Coronary artery (tissue), 2 donors: ENCODE data around the gene GCLC.

Experiments used
- DNase-seq: peaks from one replicate; pipeline ENCODE4 v3.0.0-alpha.2; 2017; ENCODE audit warnings: low spot score
- H3K27ac ChIP-seq, 2 donors: fragments of 200-600 bp; sonication (generic); one replicate each; pipeline ENCODE4 v1.5.1; 2016 to 2019
- H3K4me3 ChIP-seq: fragments of 200-600 bp; sonication (generic); 2 replicates; pipeline ENCODE4 v1.5.1; 2016; ENCODE audit warnings: mild to moderate bottlenecking, moderate library complexity
- CTCF ChIP-seq: fragments of 200-600 bp; sonication (generic); IDR thresholded peaks from one replicate; pipeline ENCODE4 v1.5.1; 2019; ENCODE audit warnings: antibody characterized with exemption

Gene GCLC

DNA sequence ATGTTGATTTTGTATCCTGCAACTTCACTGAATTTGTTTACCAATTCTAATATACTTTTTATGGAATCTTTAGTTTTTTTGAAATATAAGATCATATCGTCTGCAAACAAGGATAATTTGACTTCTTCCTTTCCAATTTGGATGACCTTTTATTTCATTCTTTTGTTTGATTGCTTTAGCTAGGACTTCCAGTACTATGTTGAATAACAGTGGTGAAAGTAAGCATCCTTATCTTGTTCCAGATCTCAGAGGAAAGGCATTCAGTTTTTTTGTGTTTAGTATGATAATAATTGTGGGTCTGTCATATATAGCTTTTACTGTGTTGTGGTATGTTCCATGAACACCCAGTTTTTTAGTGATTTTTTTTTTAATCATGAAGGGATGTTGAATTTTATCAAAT lies 75.7 kb downstream of the GCLC start:
- Histone ChIP-seq H3K27ac (no peak overlapping the region), H3K4me3 (no peak overlapping the region)
- no peak for DNase-seq
- TF ChIP-seq CTCF: no peak

DNA sequence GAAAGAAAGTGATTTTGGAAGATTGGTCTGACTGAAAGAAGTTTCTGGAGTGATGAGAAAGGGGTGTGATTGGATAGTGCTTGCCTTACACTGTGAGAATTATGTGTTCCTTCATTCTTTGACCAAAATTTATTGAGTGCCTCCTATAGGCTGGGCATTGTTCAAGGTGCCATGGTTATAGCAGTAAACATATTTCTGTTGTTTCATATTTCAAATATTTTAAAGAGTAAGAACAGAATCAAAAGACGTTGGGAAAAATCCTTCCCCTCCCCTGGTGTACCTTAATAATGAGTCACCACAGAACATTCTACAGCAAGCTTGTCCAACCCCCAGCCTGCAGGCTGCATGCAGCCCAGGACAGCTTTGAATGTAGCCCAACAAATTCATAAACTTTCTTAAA lies 78.6 kb downstream of the GCLC start:
- TF ChIP-seq CTCF: no peak

DNA sequence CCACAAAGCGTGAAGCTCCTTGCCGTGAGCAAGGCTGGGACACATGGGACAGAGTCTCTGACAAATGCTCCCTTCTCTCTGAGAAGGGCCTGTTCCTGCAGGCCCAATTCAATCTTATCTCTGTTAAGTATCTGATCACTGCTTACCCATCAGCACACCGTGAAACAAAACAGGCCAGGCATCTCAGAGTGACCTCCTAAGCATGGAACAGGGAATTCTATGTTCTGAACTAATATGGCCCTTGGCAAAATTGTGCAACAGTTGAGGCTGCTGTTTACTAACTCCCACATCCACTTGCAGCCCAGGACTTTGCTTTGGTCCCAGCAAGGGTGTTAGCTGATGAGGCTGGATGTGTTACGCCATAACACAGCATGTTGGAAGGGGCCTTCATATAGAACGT lies 79.2 kb downstream of the GCLC start:
- no peak for DNase-seq
- Histone ChIP-seq H3K27ac (peak overlapping the region in 1 of 2 donors; percentile 16), H3K4me3 (no peak overlapping the region)
- TF ChIP-seq CTCF: no peak

More for the DNA sequence above, 78.6 kb downstream of the GCLC start:
- Histone ChIP-seq H3K4me3 (no peak overlapping the region), H3K27ac (no peak overlapping the region)
- no peak for DNase-seq

GRCh38 chr6:53464927-53465460 lies 79.9 kb downstream of the GCLC start:
- no peak for DNase-seq
- peak overlapping the region in 1 of 2 donors; percentile 16 for H3K27ac ChIP-seq
- TF ChIP-seq CTCF: no peak
- no peak overlapping the region for H3K4me3 ChIP-seq

DNA sequence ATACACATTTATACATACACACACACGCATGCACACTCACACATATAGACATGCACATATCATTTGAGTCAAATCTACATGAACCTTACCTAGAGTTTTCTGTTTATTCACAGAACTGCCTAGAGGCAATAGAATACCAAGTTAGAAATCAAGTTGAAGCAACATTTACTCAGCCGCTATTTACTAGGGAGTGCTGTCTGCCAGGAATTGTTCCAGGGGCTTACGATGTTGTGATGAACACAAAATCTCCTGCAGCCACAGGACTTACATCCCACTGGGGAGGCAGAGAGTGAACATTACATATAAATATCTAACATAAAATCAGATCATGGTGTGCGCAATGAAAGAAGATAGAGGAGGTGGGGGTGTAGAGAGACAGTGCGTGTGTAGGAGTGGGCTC lies 80.4 kb downstream of the GCLC start:
- no peak overlapping the region for H3K27ac ChIP-seq
- H3K4me3 ChIP-seq: no peak overlapping the region
- TF ChIP-seq CTCF: no peak
- DNase-seq: no peak

DNA sequence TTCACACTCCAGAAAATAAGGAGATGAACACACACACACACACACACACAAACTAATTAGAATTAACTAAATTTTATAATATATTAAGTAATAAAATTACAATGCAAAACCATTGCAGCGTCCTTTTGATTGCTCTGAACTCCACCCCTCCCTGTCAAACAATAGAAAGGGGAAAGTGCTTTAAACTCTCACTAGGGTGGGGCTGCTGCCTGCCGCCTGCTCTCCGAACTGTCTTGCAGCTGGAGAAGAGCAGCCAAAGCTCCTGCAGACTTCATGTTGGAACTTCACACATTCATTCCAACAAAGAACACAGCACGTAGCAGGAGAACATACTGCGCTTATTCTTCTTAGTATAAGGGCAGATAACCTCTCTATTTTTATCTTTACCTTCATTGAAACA lies 83.2 kb downstream of the GCLC start:
- TF ChIP-seq CTCF: no peak
- no peak for DNase-seq
- no peak overlapping the region for H3K27ac ChIP-seq
- no peak overlapping the region for H3K4me3 ChIP-seq

DNA sequence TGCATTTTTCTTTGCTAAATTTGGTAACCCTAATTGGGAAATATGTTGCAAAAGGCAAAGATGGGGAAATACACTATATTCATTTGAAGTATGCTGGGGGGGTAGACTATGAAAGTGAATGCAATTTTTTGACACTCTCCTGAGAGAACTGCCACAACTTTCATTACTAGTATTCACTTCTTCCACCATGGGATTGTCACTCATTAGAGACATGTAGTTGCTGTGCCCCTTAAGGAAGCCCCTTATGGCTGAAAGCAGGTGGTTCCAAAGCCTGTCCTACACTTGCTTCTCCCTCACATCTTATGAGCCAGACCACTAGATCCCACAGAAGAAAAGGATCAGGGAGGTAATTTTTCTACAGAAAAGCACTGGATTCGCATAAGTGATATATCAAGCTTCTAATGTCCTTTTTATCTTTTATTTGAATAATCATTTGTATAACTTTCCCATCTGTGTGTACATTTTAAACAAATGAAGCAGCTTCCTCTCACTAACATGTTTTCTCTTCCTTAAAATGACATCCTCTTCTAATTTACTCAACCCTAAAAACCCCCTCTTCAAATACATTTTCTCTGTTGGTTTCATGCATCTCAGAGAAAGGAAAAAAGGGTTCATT lies 83.8 kb downstream of the GCLC start:
- no peak overlapping the region for H3K4me3 ChIP-seq
- no peak overlapping the region for H3K27ac ChIP-seq
- no peak for TF ChIP-seq CTCF
- DNase-seq: no peak
